Spleen (tissue), 11 donors: ENCODE measurements around the gene AAK1. TPM values are rescaled to one million over a fixed set of nuclear protein-coding genes. Genes with fewer than 3 reads are reported as not detected.

Experiments
- DNase-seq: peaks from one replicate; pipeline ENCODE4 v3.0.0-alpha.2; 2020
- H3K27ac ChIP-seq, 8 donors: fragments of 200-600 bp; sonication (generic) in 7 of 8; 1 replicate in 4 of 8; 2 replicates in 4 of 8; pipeline versions ENCODE4 v1.5.0 to v1.8.0; 2016 to 2021; ENCODE audit warnings: inconsistent platforms in 4 of 8, mild to moderate bottlenecking in 4 of 8, moderate library complexity in 1 of 8
- H3K27me3 ChIP-seq, 7 donors: fragments of 200-600 bp; sonication (generic) in 6 of 7; replicated peaks in 1 of 7; 1 replicate in 4 of 7; 2 replicates in 3 of 7; pipeline versions ENCODE4 v1.5.0 to v1.8.0; 2016 to 2021; ENCODE audit warnings: inconsistent platforms in 3 of 7, mild to moderate bottlenecking in 1 of 7
- H3K36me3 ChIP-seq, 6 donors: fragments of 200-600 bp; sonication (generic) in 5 of 6; 1 replicate in 4 of 6; 2 replicates in 2 of 6; pipeline versions ENCODE4 v1.5.0 to v1.8.0; 2016 to 2021; ENCODE audit warnings: inconsistent platforms in 2 of 6
- H3K4me1 ChIP-seq, 6 donors: fragments of 200-600 bp; sonication (generic) in 5 of 6; 1 replicate in 3 of 6; 2 replicates in 3 of 6; pipeline versions ENCODE4 v1.5.0 to v1.8.0; 2016 to 2021; ENCODE audit warnings: inconsistent platforms in 3 of 6
- H3K4me3 ChIP-seq, 8 donors: fragments of 200-600 bp; sonication (generic) in 7 of 8; 1 replicate in 4 of 8; 2 replicates in 4 of 8; pipeline versions ENCODE4 v1.5.0 to v1.8.0; 2016 to 2021; ENCODE audit warnings: inconsistent platforms in 4 of 8, mild to moderate bottlenecking in 4 of 8, moderate library complexity in 2 of 8
- H3K9me3 ChIP-seq, 8 donors: fragments of 200-600 bp; sonication (generic) in 7 of 8; 1 replicate in 4 of 8; 2 replicates in 4 of 8; pipeline versions ENCODE4 v1.5.0 to v1.8.0; 2016 to 2021; ENCODE audit warnings: inconsistent platforms in 4 of 8
- POLR2A ChIP-seq, 3 donors: fragments of 450-650 bp; IDR thresholded peaks; one replicate each; pipeline ENCODE4 v1.5.1; 2017; ENCODE audit warnings: antibody characterized with exemption in 3 of 3, mild to moderate bottlenecking in 1 of 3
- POLR2AphosphoS5 ChIP-seq, 3 donors: sonication (generic); formaldehyde crosslinking; IDR thresholded peaks; one replicate each; pipeline ENCODE4 v1.5.1; 2017; ENCODE audit warnings: antibody characterized with exemption in 3 of 3
- WGBS, 5 donors: extraction: QIAGEN DNeasy Blood & Tissue Kit in 3 of 5; methylation state at CpG; one replicate each; pipeline versions ENCODE4 v1.1.5 to v1.1.7; 2013 to 2018; 5-methylcytosine and 5-hydroxymethylcytosine counted together
- intact Hi-C: fragments of 100-400 bp; cut with DNase I; formaldehyde crosslinking; loops from one replicate; pipeline ENCODE4 v1.15.0; 2023; ENCODE audit warnings: low total_unique reads
- polyA plus RNA-seq, 3 donors: library from polyadenylated mRNA; stranded (reverse); fragments of 200-250 nt; gene quantifications; one replicate each; pipeline ENCODE4 v1.2.1, GENCODE V29; 2013
- total RNA-seq, 7 donors: library from RNA; depleted of rRNA in 3 of 7; stranded (reverse); fragments of >200 nt in 3 of 7; fragmentation: NEBNext Ultra II Directional in 4 of 7; extraction: Animal tissue kit (Norgen Biotek cat#: 25700) in 4 of 7; gene quantifications; one replicate each; pipeline versions ENCODE4 v1.1.0 to v1.2.1, GENCODE V29; 2016 to 2021
- TF ChIP-seq, protein P1 (sequence below), 11 experiments: fragments of 200-600 bp in 7 of 11; fragments of 450-650 bp in 4 of 11; sonication (generic) in 4 of 11; IDR thresholded peaks in 8 of 11; conservative IDR thresholded peaks in 3 of 11; 1 replicate in 7 of 11; 2 replicates in 4 of 11; pipeline versions ENCODE4 v1.4.0 to v1.8.0; 2016 to 2021; ENCODE audit warnings: antibody characterized with exemption in 11 of 11, inconsistent platforms in 4 of 11, mild to moderate bottlenecking in 1 of 11
- donor health status: healthy with polysubstance abuse.
- donor health status: DM: no; HTN: no; CAD: no; lungs with moderate emphysema.
- donor health status: DM: no; HTN: no; CAD: no.
- donor health status: Bipolar disorder and iron deficiency.
- donor health status: healthy.
- donor health status: DM: no; HTN: no; CAD: no.
- donor health status: DM: yes; HTN: yes; CAD: no.

Gene AAK1
- total and polyA plus RNA-seq, 10 donors = 8.3 to 95.1 (median 69.1) TPM

DNA sequence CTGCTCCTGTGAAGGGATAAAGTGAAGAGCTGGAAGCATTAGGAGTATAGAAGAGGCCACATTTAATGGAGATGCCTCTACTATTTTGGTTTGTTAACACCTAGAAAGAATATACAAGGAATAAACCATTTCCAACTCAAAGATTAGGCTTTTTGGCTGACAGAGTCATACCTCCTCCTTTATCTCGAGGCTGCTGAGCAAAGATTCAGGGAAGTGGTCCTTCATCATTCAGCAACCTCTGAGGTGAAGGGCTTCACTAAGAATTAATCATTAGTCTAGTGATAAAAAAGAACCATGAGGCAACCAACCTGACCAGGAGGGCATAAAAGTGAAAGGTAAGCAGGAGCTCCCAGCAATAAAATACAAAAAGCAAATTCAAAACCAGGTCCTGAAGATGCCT is 25.8 kb downstream of the AAK1 start:
- Histone ChIP-seq H3K4me1 (peaks cover 10 to 74% (median 49%) of the 10 kb centered on the region in 6 donors), H3K4me3 (no peak overlapping the region), H3K27me3 (no peaks in the 10 kb centered on the region), H3K36me3 (peaks cover 0 to 5% (median 0%) of the 10 kb centered on the region in 6 donors), H3K9me3 (no peaks in the 10 kb centered on the region), H3K27ac (no peak overlapping the region)
- WGBS, 5 donors = 75 to 87% (median 79%) methylated on average over 1 of the region's 1 CpG
- intact Hi-C loops = no loop called here
- DNase-seq = no peak
- TF ChIP-seq, protein P1, sequence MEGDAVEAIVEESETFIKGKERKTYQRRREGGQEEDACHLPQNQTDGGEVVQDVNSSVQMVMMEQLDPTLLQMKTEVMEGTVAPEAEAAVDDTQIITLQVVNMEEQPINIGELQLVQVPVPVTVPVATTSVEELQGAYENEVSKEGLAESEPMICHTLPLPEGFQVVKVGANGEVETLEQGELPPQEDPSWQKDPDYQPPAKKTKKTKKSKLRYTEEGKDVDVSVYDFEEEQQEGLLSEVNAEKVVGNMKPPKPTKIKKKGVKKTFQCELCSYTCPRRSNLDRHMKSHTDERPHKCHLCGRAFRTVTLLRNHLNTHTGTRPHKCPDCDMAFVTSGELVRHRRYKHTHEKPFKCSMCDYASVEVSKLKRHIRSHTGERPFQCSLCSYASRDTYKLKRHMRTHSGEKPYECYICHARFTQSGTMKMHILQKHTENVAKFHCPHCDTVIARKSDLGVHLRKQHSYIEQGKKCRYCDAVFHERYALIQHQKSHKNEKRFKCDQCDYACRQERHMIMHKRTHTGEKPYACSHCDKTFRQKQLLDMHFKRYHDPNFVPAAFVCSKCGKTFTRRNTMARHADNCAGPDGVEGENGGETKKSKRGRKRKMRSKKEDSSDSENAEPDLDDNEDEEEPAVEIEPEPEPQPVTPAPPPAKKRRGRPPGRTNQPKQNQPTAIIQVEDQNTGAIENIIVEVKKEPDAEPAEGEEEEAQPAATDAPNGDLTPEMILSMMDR (IDR thresholded peaks at IDR 0.05 in 8 of 11, conservative IDR thresholded peaks at IDR 0.05 in 3 of 11) = no peak
- no peak for TF ChIP-seq POLR2A (IDR thresholded peaks at IDR 0.05)
- TF ChIP-seq POLR2AphosphoS5 (IDR thresholded peaks at IDR 0.05) = no peak

DNA sequence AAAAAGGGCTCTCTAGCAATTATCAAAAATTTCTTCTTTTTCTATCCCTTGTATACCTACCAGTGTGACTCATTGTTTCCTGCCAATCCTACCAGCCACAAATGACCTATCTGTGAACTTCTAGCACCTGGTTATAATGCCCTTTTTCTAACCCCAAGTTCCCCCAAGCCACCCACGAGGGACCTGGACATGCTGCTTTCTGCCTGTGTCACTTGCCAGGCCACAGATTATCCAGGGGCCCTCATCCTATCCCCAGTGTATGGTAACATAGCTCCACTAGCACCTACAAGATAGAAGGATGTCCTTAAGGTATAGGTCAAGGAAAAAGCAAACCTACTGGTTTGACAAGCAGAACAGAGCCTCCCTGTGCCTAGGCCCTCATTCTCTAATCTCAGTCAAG is 26.8 kb downstream of the AAK1 start:
- WGBS, 5 donors = 11 to 36% (median 30%) methylated on average over 1 of the region's 1 CpG
- H3K4me1 ChIP-seq = peaks cover 10 to 72% (median 49%) of the 10 kb centered on the region in 6 donors
- intact Hi-C loops = no loop called here
- TF ChIP-seq POLR2A (IDR thresholded peaks at IDR 0.05) (no peak), POLR2AphosphoS5 (IDR thresholded peaks at IDR 0.05) (no peak)
- TF ChIP-seq, protein P1 (IDR thresholded peaks at IDR 0.05 in 8 of 11, conservative IDR thresholded peaks at IDR 0.05 in 3 of 11) = no peak
- no peaks in the 10 kb centered on the region for H3K9me3 ChIP-seq
- peaks cover 0 to 5% (median 0%) of the 10 kb centered on the region in 6 donors for H3K36me3 ChIP-seq
- H3K27me3 ChIP-seq = no peaks in the 10 kb centered on the region
- no peak for DNase-seq
- H3K4me3 ChIP-seq = no peak overlapping the region
- H3K27ac ChIP-seq = no peak overlapping the region

DNA sequence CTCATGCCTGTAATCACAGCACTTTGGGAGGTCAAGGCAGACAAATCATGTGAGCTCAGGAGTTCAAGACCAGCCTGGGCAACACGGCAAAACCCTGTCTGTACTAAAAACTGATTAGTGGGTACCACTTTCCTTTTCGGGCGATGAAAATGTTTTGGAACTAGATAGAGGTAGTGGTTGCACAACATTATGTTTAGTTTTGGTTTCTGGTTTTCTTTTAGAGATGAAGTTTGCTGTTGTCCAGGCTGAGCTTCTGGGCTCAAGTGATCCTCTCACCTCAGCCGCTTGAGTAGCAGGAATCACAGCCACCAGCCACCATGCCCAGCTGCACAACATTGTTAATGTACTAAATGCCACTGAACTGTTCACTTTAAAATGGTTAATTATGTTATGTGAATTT is 27.6 kb downstream of the AAK1 start:
- H3K27me3 ChIP-seq = no peaks in the 10 kb centered on the region
- DNase-seq = no peak
- intact Hi-C loops = no loop called here
- 55 to 76% (median 64%) methylated on average over 4 of the region's 4 CpGs for WGBS, 5 donors
- peaks cover 10 to 72% (median 42%) of the 10 kb centered on the region in 6 donors for H3K4me1 ChIP-seq
- H3K27ac ChIP-seq = peak overlapping the region in 2 of 8 donors; percentile 10 to 30
- TF ChIP-seq, protein P1 (IDR thresholded peaks at IDR 0.05 in 8 of 11, conservative IDR thresholded peaks at IDR 0.05 in 3 of 11) = no peak
- no peak for TF ChIP-seq POLR2A (IDR thresholded peaks at IDR 0.05)
- no peak for TF ChIP-seq POLR2AphosphoS5 (IDR thresholded peaks at IDR 0.05)
- H3K9me3 ChIP-seq = no peaks in the 10 kb centered on the region
- no peak overlapping the region for H3K4me3 ChIP-seq
- peaks cover 0 to 5% (median 0%) of the 10 kb centered on the region in 6 donors for H3K36me3 ChIP-seq

DNA sequence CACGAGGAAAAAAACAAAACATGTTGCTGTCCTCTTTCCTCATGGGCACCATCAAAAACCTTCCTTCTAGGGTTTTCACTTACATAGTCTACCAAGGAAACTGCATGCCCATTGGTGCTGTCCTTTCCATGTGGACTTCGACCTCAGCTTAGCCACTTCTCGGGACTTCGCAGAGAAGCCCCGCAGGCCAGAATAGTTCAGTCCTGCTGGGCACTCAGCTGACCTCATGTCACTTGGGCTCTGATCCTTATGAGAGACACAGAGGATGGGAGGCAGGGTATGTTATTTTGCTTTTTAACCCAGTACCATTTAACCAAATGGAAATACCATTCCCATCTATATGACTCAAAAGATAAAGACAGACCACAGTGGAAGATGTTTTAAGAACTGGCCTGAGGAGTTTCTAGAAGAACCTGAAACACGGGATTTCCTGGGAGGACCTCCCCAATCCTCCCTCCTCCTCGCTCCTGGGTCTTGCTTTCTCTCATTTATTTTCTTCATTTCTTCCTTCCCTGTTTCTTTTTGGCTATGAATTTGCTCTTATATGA is 28.4 kb downstream of the AAK1 start:
- Histone ChIP-seq H3K27me3 (no peaks in the 10 kb centered on the region), H3K36me3 (peaks cover 0 to 7% (median 0%) of the 10 kb centered on the region in 6 donors), H3K4me3 (no peak overlapping the region), H3K9me3 (peaks cover 0 to 3% (median under 1%) of the 10 kb centered on the region in 8 donors), H3K27ac (no peak overlapping the region), H3K4me1 (peaks cover 6 to 68% (median 34%) of the 10 kb centered on the region in 6 donors)
- 90 to 93% (median 92%) methylated on average over 7 of the region's 7 CpGs for WGBS, 5 donors
- intact Hi-C loops = no loop called here
- TF ChIP-seq, protein P1 (IDR thresholded peaks at IDR 0.05 in 8 of 11, conservative IDR thresholded peaks at IDR 0.05 in 3 of 11) = no peak
- TF ChIP-seq POLR2AphosphoS5 (IDR thresholded peaks at IDR 0.05) (no peak), POLR2A (IDR thresholded peaks at IDR 0.05) (no peak)
- no peak for DNase-seq
